ENCODE results near the gene FICD.

FICD gene

DNA sequence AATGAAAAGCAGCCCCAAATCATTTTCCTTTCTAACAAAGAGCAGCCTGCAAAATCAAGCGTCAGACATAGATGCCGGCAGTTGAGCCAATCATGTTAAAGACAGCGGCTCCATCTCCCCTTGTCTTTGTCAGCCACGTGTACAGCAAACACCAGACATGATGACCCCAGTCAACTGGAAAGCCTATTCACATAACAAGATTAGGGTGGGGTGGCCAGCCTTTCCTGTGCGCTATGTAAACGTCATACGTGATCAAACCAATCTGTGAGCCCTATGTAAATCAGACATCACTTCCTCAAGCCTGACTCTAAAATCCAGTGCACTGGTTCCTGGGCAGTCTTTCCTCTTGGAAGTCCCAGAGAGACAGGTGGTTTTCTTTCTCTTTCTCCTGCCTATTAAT lies 9.9 kb upstream of the FICD start:
- DNase-seq = no peak

DNA sequence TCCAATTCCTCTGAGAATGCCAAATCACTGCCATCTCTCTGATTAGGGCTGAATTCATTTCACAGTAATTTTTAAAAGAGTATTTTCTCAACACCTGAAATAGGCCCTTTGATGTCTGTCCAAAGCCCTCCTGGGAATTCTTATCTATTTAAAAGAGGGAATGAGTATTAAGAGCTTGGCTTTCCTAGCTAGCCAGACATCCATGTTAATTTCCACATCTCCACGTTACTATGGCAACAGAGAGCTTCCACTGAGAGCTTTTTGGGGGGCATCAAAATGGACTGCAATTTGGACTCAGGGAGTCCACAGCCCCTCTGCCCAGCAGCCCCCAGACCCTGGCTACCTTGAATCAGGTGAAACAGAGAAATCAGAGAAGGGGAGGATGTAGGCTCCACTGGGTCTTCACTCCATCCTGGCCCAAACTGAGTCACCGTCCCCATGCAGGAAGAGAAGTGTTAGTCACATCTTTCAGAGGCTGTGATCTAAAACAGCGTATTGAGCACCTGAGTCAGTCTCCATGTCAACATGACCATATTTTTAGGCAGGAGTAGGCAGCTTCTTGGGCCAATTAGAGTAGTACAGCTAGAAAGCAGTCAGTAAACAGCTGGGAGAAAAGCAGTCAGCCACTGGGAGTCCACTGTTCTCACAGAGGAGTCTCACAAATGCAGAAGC lies 7.0 kb upstream of the FICD start:
- DNase-seq = no peak

DNA sequence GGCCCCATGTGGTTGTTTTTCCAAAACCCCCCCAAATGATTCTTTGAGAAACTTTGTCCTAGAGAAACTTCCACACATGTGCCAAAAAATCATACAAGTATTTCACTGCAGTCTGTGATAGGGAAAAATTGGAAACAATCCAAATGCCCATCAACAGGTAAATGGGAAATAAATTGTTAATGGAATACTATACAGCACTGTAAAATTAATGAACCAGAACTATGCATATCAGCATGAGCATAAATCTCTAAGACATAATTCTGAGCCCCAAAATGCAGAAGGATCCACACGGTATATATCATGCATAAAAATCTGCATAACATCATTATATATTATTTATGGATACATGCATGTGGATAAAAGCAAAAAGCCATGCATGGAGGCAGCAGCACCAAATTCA lies 5.3 kb upstream of the FICD start:
- no peak for DNase-seq

DNA sequence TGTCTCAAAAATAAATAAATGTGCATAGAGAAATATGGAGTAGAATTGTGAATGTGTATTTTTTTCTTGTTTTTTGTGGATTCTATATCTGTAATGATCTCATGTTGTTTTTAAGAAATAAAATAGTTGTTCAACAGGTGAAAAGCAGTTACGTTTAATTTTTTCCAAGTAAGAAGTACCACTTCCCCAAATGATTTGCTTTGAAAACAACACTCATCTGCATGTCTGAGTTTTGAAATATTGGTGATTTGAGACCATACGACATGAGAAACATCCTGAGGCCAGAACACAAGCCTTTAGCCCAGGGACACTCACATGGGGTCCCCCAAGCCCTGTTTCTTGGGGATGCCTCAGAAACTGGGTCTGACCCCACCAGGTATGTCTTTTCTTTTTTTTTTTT lies 4.2 kb upstream of the FICD start:
- no peak for DNase-seq

DNA sequence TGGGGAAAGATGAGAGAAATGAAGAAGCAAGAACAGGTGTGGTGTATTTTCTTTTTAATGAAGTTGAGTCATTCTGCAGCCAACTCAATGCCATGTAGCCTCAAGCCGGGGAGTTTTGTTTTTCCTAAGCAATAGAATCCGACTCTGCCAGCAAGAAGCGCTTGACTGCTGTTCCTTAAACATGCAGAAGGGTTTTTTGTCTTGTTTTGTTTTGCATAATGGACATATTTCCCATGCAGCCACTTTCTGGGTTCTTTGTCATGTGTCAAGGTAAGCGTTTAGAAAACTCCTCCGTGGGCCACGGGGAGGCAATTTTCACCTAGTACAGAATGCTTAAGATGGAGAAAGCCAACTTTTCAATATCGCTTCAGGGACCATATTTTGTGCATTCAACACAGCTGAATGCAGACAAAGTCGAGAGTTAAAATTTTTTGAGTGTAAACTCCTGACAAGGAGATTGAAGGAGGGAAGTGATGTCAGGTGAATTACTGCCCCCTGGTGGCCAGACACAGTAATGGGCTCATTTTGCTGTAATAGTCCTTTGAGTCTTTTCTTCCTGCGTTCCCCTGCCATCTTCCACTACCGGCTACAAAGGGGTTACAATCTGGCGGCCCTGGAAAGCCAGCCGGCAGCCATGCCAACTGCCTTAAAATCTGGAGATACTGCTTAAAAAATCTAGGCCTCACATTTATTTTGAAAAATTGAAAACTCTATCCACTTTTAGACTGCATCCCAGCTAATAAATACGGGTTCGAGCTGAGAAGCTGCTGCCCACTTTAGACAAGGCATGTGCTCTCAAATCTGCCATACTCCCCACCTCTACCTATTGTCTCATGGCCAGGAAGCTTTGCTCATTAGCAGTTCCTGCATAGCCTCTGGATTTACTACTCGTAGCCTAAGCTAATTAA lies 3.2 kb upstream of the FICD start:
- DNase-seq = peak; percentile 52

DNA sequence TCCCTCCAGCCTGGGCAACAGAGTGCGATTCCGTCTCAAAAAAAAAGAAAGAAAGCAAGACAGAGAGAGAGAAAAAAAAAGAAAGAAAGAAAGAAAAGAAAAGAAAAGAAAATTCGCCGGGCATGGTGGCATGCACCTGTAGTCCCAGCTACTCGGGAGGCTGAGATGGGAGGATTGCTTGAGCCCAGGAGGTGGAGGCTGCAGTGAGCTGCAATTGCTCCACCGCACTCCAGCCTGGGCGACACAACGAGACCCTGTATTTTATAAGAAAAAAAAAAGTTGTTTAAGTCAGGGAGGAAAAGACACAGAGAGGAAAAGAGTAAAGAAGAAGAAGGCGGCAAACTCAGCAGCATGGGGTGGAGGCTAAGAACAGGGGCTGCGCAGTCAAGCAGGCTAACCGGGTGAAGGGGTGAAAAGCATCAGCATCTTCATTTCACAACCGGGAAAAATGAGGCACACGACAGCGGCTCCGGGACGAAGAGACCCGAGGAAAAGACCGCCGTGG lies 557 bp upstream of the FICD start:
- DNase-seq = no peak

DNA sequence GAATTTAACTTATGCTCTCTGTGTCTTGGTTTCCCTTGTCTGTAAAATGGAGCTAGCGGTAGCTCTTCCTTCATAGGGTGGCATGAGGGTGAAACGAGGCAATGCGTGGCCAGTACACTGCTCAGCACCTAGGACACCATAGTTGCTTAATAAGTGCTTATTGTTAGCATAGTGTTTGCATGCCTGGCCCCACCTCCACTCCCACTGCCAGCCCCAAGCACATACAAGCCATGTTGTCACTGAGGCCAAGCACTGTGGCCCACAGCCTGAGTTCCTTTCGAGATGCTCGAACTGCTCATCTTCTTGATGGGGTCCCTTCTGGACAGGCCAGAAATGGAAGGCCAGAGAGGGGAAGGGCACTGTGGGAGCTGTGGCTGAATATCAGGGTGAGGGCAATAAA lies 839 bp downstream of the FICD start:
- no peak for DNase-seq

DNA sequence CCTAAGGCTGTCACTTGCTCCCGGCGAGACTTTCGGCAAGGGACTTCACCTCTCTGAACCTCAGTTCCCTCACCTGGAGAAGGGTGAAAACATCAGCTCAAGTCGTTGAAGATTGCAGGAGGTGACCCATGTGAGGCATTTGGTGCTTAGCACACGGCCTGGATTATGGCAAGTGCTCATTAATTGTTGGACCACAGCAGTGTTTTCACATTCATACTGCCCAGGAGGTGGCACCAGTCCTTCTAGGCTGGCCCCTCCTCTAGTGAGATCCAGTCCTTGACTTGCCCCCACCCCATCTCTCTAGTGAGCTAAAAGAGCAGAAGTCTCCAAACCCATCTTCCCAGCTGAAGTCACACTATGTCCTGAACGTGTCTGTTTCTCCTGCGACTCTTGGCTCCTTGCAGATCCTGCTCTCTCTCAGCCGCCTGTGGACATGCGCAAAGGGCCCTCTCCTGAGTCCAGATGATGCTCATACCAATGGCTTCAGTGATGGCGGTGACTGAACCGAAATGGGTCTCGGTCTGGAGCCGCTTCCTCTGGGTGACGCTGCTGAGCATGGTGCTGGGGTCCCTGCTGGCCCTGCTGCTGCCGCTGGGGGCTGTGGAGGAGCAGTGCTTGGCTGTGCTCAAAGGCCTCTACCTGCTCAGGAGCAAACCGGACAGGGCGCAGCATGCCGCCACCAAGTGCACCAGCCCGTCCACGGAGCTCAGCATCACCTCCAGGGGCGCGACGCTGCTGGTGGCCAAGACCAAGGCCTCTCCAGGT lies 1.6 kb downstream of the FICD start:
- peak; percentile 13 for DNase-seq

DNA sequence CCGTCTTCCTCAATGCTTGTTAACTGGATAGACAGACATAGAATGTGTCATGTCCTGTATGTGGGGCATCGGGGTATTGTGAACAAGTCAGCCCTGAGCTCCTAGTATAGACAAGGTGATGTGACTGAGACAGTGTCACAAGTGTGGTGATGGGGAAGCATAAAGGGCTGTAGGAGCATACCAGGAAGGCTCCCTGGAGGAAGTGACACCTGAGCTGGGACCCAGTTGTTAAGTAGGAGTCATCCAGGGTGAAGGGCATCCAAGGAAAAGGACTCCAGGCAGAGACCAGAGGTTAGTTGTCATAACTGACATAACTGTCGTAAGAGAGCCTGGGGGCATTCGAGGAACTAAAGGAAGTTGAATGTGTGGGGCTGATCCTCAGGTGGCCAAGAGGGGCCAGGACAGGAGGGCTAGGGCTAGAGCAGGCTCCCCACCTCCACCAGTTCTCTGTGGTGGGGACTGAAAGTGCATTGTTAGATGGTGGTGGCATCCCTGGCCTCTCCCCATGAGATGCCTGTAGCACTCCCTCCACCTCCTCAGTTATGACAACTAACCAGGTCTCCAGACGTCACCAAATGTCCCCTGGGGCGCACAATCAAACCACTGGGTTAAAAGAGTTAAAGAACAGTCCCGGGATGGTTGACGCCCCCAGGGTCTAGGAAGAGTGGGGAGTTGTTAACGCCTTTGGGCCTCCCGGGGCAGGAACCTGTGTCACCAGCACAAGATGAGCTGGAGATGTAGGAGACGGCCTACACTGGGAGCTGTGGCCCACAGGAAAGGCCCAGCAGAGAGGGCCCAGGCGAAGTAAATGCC lies 2.4 kb downstream of the FICD start:
- DNase-seq = no peak

DNA sequence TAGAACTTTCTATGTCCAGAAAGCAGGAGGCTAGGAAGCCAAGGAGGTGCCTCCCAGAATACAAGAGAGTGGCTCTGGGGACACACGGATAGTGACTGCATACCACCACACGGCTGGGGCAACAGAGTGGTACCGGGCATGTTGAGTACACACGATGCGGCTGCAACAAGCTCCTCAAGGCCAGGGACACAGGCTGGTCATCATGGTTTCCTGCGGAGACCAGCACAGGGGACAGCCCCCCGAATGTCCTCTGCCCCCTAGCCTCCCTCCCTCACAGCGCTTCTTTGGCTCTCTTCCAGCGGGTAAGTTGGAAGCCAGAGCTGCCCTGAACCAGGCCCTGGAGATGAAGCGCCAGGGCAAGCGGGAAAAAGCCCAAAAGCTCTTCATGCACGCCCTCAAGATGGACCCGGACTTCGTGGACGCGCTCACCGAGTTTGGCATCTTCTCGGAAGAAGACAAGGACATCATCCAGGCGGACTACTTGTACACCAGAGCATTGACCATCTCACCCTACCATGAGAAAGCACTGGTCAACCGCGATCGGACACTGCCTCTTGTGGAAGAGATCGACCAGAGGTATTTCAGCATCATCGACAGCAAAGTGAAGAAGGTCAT lies 3.1 kb downstream of the FICD start:
- DNase-seq = no peak

DNA sequence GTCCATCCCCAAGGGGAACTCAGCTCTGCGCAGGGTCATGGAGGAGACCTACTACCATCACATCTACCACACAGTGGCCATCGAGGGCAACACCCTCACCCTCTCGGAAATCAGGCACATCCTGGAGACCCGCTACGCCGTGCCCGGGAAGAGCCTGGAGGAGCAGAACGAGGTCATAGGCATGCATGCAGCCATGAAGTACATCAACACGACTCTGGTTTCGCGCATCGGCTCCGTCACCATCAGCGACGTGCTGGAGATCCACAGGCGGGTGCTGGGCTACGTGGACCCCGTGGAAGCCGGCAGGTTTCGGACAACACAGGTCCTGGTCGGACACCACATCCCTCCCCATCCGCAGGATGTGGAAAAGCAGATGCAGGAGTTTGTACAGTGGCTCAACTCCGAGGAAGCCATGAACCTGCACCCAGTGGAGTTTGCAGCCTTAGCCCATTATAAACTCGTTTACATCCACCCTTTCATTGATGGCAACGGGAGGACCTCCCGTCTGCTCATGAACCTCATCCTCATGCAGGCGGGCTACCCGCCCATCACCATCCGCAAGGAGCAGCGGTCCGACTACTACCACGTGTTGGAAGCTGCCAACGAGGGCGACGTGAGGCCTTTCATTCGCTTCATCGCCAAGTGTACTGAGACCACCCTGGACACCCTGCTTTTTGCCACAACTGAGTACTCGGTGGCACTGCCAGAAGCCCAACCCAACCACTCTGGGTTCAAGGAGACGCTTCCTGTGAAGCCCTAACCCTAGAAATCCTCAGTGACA lies 3.8 kb downstream of the FICD start:
- DNase-seq = no peak

DNA sequence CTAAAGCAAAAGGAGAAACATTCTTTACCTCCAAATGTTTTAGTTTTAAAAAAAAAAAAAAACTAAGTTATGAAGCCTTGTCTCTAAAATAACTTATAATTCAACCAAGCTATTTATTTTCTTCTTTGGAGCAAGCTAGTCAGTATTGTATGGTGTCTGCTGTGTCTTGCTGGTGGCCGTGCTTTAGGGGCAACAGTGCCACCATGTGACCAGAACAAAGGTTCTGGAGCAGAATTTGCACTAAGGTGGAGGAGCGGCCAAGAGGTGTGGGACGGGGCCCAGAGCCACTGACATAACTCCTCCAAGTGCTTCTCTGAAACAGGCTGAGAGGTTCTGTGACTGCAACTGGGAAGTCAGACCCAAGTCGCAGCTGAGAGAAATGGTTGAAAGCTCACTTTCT lies 4.5 kb downstream of the FICD start:
- DNase-seq = no peak

DNA sequence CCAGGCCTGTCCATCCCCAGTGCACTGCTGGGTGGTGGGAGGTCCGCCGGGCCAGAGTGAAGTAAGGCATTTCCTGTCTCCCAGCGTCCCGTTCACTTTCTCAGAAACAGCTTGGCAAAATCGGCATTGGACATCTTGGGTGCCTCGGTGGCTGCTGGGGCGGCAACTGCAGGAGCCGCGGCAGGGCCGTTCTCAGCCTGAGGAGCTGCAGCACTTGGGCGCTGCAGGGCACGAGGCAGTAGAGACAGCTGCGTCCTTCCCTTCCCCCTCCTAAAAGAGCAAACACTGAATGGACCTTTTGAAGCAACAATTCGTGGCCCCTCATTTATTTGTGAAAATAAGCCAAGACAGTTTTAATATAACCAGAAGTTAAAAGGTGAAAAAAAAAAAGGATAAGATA lies 8.3 kb downstream of the FICD start:
- DNase-seq = no peak

DNA sequence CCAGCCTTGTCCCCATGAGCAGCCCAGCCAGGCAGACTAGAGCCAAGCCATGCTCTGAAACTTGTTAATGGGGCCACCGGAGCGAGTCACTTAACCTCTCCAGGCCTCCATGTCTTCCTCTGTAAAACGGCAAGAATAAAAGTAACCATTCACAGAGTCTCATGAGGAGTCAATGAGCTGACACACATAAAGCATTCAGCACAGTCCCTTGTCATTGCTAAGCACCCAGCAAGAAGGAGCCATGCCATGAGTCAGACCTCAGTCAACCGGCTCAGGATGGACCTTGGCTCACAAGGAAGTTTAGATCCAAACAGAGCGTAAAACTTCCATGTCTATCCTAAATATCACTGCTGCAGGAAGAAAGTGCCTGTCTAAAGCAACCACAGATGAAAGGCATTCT lies 10.6 kb downstream of the FICD start:
- peak; percentile 65 for DNase-seq

DNA sequence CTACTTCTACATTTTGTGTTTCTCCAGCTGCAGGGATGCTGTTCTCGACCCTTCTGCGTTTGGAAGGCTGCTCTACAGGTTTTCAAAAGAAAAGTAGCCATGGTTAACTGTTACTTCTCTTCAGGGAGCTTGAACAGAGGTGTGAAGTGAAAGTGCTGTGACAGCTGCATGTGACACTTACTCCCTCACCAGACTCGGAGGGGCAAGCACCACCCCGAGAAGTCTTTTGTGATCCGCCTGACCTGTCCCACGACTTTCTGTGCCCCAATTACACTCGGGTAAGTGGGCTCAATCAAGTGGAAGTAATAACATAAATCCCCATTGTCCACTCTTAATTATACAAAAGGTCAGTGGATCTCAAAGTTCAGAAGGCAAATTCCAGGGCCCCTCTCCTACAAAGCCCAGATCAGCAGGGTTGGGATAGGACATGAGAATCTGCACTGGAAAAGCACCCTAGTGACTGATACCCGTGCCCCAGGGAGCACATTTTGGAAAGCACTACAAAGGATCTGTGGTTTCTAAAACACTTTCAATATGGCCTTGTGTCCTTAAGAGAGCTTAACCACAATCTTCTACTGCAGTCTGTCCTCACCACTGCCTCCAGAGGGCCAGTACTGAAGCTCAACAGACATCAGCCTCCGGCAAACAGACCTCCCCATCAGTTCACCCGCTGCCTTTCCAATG lies 11.5 kb downstream of the FICD start:
- DNase-seq = peak; percentile 31

DNA sequence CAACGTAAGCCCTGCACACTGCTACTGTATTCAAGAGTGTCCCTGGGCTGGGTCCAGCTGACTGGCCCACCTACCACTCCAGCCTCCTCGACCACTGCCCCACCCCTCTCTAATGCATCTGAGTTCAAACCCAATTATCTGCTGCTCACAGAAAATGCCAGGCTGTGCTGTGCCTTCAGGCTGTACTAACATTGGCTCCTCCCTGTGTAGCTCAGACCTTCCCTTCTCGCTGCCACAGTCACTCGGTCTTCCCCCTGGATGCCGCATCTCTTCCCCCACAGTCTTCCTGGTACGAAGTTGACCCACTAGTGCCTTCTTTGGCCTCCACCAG lies 12.1 kb downstream of the FICD start:
- DNase-seq = no peak

DNA sequence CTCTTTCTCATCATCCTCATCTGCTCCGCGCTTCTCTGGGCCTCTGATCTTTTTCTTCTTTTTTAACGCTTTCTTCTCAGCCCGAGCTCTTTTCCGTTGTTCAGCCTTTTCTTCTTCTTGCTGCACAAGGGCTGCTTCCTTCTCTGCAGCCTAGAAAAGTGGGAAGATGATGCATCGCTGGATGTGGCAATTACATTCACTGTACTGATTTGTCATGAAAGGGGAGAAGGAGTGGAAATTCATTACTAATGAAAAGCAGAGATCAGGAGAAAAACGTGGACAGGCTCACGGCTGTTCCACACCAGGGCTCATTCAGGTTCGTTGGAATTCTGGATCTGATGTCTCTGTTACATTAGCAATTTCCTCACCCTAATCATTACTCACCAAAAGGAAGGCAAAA lies 15.1 kb downstream of the FICD start:
- DNase-seq = peak; percentile 22

DNA sequence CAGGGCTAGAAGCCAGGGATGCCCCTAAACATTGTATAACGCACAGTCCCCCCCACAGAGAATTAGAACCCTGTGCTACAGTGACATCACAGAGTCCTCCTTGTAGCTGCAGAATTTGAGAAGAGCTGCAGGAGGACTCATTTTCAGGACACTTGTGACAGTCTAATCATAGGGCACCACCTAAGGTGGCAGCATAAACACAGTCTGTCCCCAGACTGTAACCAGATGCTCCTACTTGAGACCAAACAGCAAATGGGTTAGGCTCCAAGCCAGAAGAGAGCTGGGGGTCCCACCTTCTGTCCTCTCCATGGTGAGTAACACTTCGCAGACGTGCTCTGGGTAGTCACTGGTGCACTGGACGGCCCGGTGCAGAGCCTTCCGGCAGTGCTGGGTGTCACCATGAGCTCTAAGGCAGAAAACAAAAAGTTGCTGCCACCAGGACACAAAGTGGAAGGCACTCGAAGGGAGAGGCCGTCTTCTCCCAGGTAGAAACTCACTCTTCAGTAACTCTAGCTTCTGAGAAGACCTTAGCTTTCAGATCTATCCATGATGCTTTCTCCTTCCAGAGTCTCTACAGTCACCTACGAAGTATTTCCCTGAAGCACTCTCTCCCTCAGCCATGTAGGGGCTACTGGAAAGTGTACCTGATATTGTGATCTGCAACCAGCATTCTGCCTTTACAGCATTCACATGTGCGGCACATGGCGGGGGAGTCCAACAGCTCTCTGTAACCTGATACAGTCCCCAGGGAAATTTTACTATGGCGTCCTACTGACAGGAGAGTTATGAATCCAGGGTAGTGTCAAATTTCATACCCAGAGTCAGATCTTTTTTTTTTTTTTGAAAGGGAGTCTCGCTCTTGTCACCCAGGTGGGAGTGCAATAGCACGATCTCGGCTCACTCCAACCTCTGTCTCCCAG lies 17.1 kb downstream of the FICD start:
- DNase-seq = peak; percentile 79

DNA sequence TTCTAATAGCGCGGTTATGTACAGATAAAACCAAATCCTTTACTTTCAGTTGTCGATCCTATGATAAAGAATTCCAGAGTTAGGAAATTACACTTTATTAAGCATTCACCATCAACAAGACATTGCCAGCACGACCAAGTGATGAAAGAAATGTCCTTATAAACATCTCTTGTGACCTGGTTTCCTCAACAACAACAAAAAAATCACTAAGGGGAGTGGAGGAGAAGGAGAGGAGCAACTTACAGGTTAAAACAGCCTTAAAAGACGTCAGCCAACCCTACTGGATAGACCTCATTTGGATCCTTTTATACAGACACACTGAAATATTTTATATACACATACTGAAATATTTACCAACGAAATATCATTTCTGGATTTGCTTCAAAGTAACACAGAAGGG lies 23.1 kb downstream of the FICD start:
- no peak for DNase-seq
